ENCODE measurements around the gene NPIPA8. TPM values are rescaled to one million over a fixed set of nuclear protein-coding genes. Genes with fewer than 3 reads are reported as not detected.
"Not testable (repeated sequence)": the region's sequence is repeated elsewhere in the genome, so short reads cannot be mapped to it uniquely, and the experiment has no call there.

The NPIPA8 gene
- 7.4 and 11.9 TPM in 2 replicates for total RNA-seq (2014; rRNA removed; shearing (Covaris generic))
- total RNA-seq (2022), result 8.8 and 18.5 TPM in 2 replicates
- Bru-seq, nascent RNA, result not detected
- BruChase-seq, experiment 1, labeled RNA remaining after a 6-hour chase, result not detected
- not detected for BruChase-seq, experiment 2, labeled RNA remaining after a 2-hour chase
- long read RNA-seq, partial matches to known transcripts, result 1 of 4 reads
- long read RNA-seq, other reads (novel, unspliced or antisense), result 3 of 4 reads

GRCh38 chr16:18336636-18337035 lies at the start of gene NPIPA8:
Gene NPIPA8, minus strand, starts transcription at chr16:18336736. Its CDS starts 4,074 bp downstream, at chr16:18332662.
- H3K9me2 ChIP-seq (ENCODE audit: insufficient read depth, low read length); CTCF ChIA-PET (ENCODE audit: unreplicated experiment); BruUV-seq (replicated peaks); H3K9me3 ChIP-seq (ENCODE audit: low read length); POLR2A ChIA-PET; H2AFZ ChIP-seq (ENCODE audit: low read length); H3K4me1 ChIP-seq (ENCODE audit: insufficient read depth, low read length, poor library complexity, severe bottlenecking); DNase-seq (ENCODE audit: low spot score); H3K4me2 ChIP-seq (ENCODE audit: low read length); intact Hi-C loops (cut with micrococcal nuclease; ENCODE audit: unreplicated experiment); H3K4me3 ChIP-seq (ENCODE audit: low read depth, low read length, poor library complexity, severe bottlenecking); H4K20me1 ChIP-seq (ENCODE audit: insufficient read depth, low read length); H3K27ac ChIP-seq (ENCODE audit: low read depth, low read length, poor library complexity, severe bottlenecking); H3K79me2 ChIP-seq (ENCODE audit: insufficient read depth, low read depth, low read length); H3K36me3 ChIP-seq (ENCODE audit: insufficient read depth, low read length): not testable (repeated sequence)

GRCh38 chr16:18385285-18385684 lies 48.7 kb upstream of the NPIPA8 start:
- intact Hi-C loops (cut with micrococcal nuclease; ENCODE audit: unreplicated experiment), result not testable (repeated sequence)

GRCh38 chr16:18384869-18385268 lies 48.3 kb upstream of the NPIPA8 start:
- BruUV-seq (replicated peaks); H3K9me2 ChIP-seq (ENCODE audit: insufficient read depth, low read length); H3K9me3 ChIP-seq (ENCODE audit: low read length); intact Hi-C loops (cut with micrococcal nuclease; ENCODE audit: unreplicated experiment); DNase-seq (ENCODE audit: low spot score); H3K4me1 ChIP-seq (ENCODE audit: insufficient read depth, low read length, poor library complexity, severe bottlenecking); H3K4me2 ChIP-seq (ENCODE audit: low read length); H3K36me3 ChIP-seq (ENCODE audit: insufficient read depth, low read length); CTCF ChIA-PET (ENCODE audit: unreplicated experiment); H4K20me1 ChIP-seq (ENCODE audit: insufficient read depth, low read length); H3K79me2 ChIP-seq (ENCODE audit: insufficient read depth, low read depth, low read length); POLR2A ChIA-PET; H2AFZ ChIP-seq (ENCODE audit: low read length); H3K27ac ChIP-seq (ENCODE audit: low read depth, low read length, poor library complexity, severe bottlenecking); H3K4me3 ChIP-seq (ENCODE audit: low read depth, low read length, poor library complexity, severe bottlenecking): not testable (repeated sequence)

More at GRCh38 chr16:18385285-18385684, 48.7 kb upstream of the NPIPA8 start:
- H3K36me3 ChIP-seq (ENCODE audit: insufficient read depth, low read length); H3K79me2 ChIP-seq (ENCODE audit: insufficient read depth, low read depth, low read length); H3K27ac ChIP-seq (ENCODE audit: low read depth, low read length, poor library complexity, severe bottlenecking); H3K9me2 ChIP-seq (ENCODE audit: insufficient read depth, low read length); POLR2A ChIA-PET; H4K20me1 ChIP-seq (ENCODE audit: insufficient read depth, low read length); H3K4me1 ChIP-seq (ENCODE audit: insufficient read depth, low read length, poor library complexity, severe bottlenecking); H3K9me3 ChIP-seq (ENCODE audit: low read length); CTCF ChIA-PET (ENCODE audit: unreplicated experiment); H3K4me3 ChIP-seq (ENCODE audit: low read depth, low read length, poor library complexity, severe bottlenecking); H2AFZ ChIP-seq (ENCODE audit: low read length); DNase-seq (ENCODE audit: low spot score); BruUV-seq (replicated peaks); H3K4me2 ChIP-seq (ENCODE audit: low read length): not testable (repeated sequence)

GRCh38 chr16:18384098-18384636 lies 47.6 kb upstream of the NPIPA8 start:
- H3K4me2 ChIP-seq (ENCODE audit: low read length); H3K4me3 ChIP-seq (ENCODE audit: low read depth, low read length, poor library complexity, severe bottlenecking); H4K20me1 ChIP-seq (ENCODE audit: insufficient read depth, low read length); H3K4me1 ChIP-seq (ENCODE audit: insufficient read depth, low read length, poor library complexity, severe bottlenecking); H3K79me2 ChIP-seq (ENCODE audit: insufficient read depth, low read depth, low read length); H2AFZ ChIP-seq (ENCODE audit: low read length); POLR2A ChIA-PET; H3K9me2 ChIP-seq (ENCODE audit: insufficient read depth, low read length); H3K27ac ChIP-seq (ENCODE audit: low read depth, low read length, poor library complexity, severe bottlenecking); DNase-seq (ENCODE audit: low spot score); H3K9me3 ChIP-seq (ENCODE audit: low read length); intact Hi-C loops (cut with micrococcal nuclease; ENCODE audit: unreplicated experiment); BruUV-seq (replicated peaks); CTCF ChIA-PET (ENCODE audit: unreplicated experiment); H3K36me3 ChIP-seq (ENCODE audit: insufficient read depth, low read length): not testable (repeated sequence)

GRCh38 chr16:18382696-18383095 lies 46.2 kb upstream of the NPIPA8 start:
- H3K27ac ChIP-seq (ENCODE audit: low read depth, low read length, poor library complexity, severe bottlenecking); H3K4me2 ChIP-seq (ENCODE audit: low read length); BruUV-seq (replicated peaks); H3K4me3 ChIP-seq (ENCODE audit: low read depth, low read length, poor library complexity, severe bottlenecking); H3K9me3 ChIP-seq (ENCODE audit: low read length); POLR2A ChIA-PET; intact Hi-C loops (cut with micrococcal nuclease; ENCODE audit: unreplicated experiment); H3K4me1 ChIP-seq (ENCODE audit: insufficient read depth, low read length, poor library complexity, severe bottlenecking); H4K20me1 ChIP-seq (ENCODE audit: insufficient read depth, low read length); H2AFZ ChIP-seq (ENCODE audit: low read length); H3K9me2 ChIP-seq (ENCODE audit: insufficient read depth, low read length); H3K36me3 ChIP-seq (ENCODE audit: insufficient read depth, low read length); DNase-seq (ENCODE audit: low spot score); H3K79me2 ChIP-seq (ENCODE audit: insufficient read depth, low read depth, low read length); CTCF ChIA-PET (ENCODE audit: unreplicated experiment): not testable (repeated sequence)

GRCh38 chr16:18347742-18348141 lies 11.2 kb upstream of the NPIPA8 start:
- H3K79me2 ChIP-seq (ENCODE audit: insufficient read depth, low read depth, low read length); intact Hi-C loops (cut with micrococcal nuclease; ENCODE audit: unreplicated experiment); BruUV-seq (replicated peaks); H3K4me1 ChIP-seq (ENCODE audit: insufficient read depth, low read length, poor library complexity, severe bottlenecking); H3K4me2 ChIP-seq (ENCODE audit: low read length); H2AFZ ChIP-seq (ENCODE audit: low read length); H3K27ac ChIP-seq (ENCODE audit: low read depth, low read length, poor library complexity, severe bottlenecking); H3K4me3 ChIP-seq (ENCODE audit: low read depth, low read length, poor library complexity, severe bottlenecking); H3K36me3 ChIP-seq (ENCODE audit: insufficient read depth, low read length); H3K9me3 ChIP-seq (ENCODE audit: low read length); H3K9me2 ChIP-seq (ENCODE audit: insufficient read depth, low read length); H4K20me1 ChIP-seq (ENCODE audit: insufficient read depth, low read length); POLR2A ChIA-PET; CTCF ChIA-PET (ENCODE audit: unreplicated experiment); DNase-seq (ENCODE audit: low spot score): not testable (repeated sequence)

Measured in OCI-LY7 (cell line).